LNCAP (cell line): ENCODE data around the gene SF3B1.

Experiments
- CTCF ChIP-seq: fragments of 450-650 bp; IDR thresholded peaks from 2 replicates; pipeline ENCODE4 v1.5.1; 2017; ENCODE audit warnings: mild to moderate bottlenecking

SF3B1 gene

GRCh38 chr2:197405582-197405981 lies 29.2 kb downstream of the SF3B1 start:
- no peak for TF ChIP-seq CTCF

- TF ChIP-seq CTCF, result no peak
Observed at GRCh38 chr2:197399887-197400540, 34.8 kb downstream of the SF3B1 start.

GRCh38 chr2:197398913-197399312 lies 35.9 kb downstream of the SF3B1 start:
- no peak for TF ChIP-seq CTCF

- TF ChIP-seq CTCF, result no peak
Observed at GRCh38 chr2:197391220-197391717, 43.6 kb downstream of the SF3B1 start.

GRCh38 chr2:197388866-197389587 lies 45.8 kb downstream of the SF3B1 start:
- no peak for TF ChIP-seq CTCF

- no peak for TF ChIP-seq CTCF
Observed at GRCh38 chr2:197387179-197387578, 47.6 kb downstream of the SF3B1 start.

- TF ChIP-seq CTCF, result no peak
Observed at GRCh38 chr2:197386242-197386641, 48.6 kb downstream of the SF3B1 start.
